ENCODE data around the gene C2orf74.
"Not testable (repeated sequence)": the region's sequence is repeated elsewhere in the genome, so short reads cannot be mapped to it uniquely, and the experiment has no call there.

The C2orf74 gene

DNA sequence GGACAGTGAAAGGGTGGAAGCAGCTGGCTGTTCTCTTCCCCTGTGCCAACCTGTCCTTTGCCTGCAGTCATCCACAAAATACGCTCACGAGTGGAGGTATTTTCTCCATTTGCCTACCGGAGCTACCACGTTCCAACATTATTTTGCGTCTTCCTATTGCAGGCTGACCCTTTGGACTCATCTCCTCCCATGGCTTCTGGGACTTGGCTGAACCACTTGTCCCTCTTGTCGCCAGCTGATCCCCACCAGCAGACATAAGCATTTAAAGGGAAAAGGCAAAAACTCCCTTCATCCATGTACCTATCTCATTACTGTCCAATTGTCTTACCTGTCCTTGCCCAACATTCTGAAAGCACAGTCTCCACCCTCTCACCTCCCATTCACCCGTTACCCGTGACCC lies 13.0 kb downstream of the C2orf74 start:
- DNase-seq, result no peak

DNA sequence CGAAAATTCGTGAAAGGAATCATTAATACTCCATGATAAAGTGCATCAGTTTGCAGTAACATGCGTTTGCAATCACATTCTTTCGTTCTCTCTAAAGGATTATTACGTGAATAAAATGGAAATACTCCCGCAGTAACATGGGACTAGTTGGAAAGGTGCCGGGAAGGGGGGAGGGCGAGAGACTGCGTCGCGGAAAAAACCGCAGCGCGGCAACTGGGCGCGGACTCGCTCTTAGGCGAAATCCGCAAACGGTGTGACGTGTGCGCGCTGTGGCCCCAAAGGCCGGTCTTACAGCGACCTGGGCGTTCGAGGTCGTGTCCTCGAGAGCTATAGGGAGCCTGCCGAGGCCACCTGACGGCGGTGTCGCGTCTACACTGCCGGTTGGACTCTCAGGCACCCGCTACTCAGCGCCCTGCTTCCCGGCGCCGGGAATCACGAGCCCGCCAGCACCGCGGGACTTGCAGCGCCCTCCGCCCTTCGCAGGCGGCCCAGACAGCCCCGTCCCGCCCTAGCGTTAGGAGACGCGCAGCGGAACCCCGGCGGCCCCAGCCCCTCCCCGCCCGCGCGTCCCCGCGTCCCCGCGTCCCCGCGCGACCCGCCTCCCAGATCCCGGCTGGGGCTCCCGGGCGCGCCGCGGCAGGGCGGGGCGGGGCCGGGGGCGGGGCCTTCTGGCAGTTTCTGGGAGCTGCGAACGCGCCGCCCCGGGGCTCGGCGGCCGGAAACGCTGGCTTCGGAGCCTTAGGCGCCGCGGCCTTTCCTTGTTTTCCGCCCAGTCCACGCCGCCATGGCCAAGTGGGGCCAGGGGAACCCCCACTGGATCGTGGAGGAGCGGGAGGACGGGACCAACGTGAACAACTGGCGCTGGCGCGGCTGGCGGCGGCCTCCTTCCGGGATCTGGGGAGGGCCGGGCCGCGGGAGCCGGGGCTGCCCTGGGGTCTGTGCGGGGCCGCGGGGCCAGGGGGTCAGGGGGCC lies 15.1 kb downstream of the C2orf74 start:
- peak; percentile 94 for DNase-seq

DNA sequence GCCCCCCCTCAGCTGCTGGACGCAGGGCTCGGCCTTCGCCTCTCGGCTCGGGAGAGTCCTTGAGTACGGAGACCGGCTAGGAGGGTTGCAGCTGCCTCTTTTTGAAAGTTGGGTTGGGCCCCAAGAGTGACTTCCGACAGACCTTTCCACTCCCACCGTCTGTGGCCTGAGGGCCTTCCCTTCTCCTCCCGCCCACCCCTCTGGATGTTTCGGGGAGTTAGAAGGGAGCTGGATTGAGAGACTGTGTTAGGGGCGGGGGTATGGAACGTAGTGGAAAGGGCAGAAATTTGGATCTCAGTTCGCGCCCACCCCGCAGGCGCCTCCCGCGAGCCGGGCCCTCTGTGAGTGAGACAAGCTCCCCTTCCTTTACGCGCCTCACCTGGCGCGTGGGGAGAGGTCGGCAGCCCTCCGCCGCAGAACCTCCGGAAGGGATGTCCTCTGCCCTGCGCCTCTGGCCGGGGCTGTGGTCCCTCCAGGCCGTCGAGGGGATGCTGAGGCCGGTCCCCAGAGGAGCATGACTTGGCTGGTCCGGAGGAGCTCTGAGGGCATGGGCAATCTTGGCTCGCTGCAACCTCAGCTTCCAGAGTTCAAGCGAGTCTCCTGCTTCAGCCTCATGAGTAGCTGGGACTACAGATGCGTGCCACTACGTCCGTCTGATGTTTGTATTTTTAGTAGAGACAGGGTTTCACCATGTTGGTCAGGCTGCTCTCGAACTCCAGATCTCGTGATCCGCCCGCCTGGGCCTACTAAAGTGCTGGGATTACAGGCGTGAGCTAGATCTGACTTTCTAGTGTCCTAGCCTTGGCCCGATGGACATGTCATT lies 15.9 kb downstream of the C2orf74 start:
- peak; percentile 34 for DNase-seq

DNA sequence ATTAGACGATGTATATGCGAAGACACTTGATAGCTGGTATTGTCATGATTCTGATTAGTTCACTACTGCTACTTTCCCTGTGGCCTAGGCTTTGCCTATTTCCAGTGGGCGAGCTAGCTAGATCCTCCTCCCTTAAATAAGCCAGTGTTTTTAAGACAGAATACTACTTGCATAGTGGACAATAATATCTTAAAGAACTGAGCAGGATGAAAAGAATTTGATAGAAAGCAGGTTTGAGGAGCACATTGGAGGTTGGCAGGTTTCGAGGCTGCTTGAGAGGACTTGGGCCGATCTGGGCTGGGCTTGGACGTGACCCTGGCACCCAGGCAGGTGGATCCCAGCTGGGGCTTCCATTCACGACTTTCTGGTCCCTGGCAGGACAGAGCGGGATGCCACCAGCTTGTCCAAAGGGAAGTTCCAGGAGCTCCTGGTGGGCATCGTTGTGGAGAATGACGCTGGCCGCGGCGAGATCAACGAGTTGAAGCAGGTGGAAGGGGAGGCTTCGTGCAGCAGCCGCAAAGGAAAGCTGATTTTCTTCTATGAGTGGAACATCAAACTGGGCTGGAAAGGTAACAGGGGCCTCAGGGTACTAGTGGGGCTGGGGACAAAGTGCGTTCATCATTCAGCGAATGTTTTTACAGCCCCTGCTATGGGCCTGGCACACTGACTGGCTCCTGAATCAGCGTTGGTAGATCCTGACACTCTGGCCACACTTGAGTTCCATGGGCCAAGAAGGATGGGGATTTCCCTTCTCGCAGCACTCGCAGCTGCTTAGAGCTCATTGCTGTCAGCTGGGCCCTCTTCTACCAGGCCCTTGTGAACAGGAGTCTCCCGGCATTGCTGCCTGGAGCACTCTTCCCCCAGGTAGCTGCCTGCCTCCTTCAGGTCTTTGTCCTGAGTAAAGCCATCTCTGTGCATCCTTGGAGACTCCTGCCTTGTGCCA lies 16.9 kb downstream of the C2orf74 start:
- no peak for DNase-seq

DNA sequence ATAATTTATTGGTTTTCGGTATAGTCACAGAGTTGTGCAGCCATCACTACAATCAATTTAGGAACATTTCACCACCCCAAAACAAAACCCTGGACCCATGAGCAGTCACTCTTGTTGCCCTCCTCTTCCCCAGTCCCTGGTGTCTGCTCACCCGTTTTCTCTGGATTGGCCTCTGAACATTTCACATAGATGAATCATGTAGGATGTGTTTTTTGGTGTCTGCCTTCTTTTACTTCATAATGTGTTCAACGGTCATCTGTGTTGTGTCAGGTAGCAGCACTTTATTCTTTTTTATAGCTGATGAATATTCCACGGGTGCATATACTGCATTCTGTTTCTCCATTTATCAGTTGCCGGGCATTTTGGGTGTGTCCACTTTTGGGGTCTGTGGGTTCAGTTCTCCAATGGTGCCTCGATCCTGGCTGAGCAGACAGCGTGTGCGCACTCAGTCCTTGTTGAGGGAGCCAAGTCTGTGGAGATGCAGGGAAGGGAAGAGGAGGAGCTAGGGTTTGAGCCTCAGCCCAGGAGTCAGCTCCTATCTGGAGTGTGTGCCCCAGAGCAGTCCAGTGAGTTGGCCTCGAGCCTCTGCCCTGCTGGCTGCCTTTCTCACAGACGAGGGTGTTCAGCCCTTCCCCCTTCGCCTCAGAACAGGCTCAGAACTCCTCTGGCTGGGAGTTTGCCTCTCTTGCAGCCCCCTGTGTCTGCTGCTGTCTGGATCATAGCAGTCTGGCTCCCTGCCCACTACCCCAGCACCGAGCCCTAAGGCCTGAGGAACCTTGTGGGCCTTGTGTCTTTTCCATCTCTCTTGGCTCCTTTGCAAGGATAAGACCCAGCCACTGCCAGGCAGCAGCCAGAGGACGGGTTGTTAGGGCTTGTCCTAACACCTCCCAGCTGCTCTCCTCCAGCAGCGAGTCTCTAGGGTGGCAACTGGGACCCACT lies 18.0 kb downstream of the C2orf74 start:
- DNase-seq, result peak; percentile 48

DNA sequence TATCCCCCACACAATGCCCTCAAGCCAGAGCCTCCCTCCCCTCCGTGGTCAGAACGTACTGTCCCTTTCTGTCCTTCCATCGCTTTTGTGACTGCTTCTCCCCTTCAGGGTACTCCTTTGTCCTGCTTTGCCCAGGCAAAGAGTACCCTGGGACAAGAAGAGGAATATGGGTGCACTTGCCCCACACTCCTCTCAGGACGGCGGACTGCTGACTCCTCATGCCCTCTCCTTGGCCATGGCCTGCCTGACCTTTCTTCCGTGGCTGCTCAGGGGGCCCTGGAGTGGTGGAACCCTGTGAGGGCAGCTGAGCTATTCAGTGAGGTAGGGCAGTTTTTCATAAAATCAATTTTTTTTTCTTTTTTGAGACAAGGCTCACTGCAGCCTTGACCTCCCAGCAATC lies 18.7 kb downstream of the C2orf74 start:
- DNase-seq, result no peak

DNA sequence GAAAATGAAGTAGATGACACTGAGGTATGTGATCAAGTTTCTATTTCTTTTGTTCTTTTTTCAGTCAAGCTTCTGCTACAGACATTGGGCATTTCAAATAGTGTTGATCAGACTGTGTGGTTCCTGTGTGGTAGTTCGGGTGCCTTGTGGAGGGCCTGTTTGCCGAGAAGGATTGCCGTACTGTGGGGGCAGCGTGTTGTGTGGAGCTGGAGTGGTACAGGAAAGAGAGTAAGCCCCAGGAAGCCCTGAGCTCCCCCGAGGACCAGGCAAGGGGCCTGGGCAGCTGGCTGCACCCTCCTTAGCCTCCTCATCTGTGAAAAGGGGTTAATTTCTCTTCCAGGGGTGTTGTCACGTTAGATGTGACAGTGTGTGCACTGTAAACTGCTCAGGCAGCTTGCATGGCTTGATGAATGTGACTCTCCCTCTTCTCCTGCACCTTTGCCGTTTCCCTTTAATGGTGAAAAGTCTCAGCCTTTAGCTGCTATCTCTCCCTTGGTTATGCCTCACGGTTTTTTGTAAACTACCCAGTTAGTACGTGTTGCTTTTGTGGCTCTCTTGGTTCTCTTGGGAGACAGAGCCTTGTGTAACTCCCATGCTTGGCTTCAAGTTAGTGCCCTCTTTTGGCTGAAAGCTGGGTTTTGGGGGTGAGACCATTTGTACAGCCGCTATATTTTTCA lies 19.5 kb downstream of the C2orf74 start:
- no peak for DNase-seq

DNA sequence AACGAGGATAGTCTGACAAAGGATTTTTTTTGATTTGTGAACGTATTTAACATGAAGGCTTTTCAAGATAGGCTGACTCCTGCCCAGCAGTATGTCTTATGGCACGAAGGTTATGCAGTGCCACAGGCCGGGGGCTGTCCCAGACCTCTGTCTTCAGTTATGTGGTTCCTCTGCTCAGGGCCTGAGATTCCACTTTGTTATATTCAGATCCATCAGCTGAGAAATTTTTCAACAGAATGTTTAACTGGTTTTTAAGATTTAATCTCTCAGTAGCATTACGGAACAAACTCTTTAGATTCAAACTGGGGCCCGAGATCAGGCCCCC lies 20.0 kb downstream of the C2orf74 start:
- no peak for DNase-seq

DNA sequence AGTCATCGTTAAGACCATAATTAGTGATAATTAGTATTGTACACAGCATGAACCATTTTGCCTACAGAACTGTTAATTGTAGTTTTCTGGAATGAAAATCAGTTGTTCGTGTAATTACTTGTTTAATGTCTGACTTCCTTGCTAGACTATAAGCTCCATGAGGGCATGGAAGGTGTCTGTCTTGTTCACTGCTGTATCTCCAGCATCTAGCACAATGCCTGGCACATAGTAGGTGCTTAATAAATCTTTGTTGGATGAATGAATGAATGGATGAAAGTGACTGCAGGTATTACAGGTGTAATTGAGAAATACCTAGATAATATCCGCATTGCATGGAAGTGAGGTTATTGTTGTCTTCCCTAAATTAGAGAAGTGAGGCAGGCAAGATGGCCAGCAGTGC lies 21.8 kb downstream of the C2orf74 start:
- no peak for DNase-seq

DNA sequence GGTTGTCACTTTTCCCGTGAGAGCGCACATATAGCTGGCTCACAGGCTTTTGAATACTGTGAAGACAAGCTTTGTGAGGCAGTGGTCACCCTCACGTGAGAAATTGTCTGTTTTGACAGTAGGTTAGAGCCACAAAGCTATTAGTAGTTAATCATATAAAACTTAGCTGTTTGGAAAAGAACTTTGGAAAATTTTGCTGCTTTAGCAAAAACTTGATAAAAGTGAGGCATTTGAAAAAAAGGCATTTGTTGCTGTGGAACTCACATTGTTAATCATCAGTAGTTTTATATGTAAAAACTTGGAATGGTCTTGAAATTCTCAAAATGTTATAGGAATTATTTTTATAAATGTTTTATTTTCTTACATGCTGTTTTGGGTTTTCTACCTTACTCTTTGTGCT lies 22.3 kb downstream of the C2orf74 start:
- DNase-seq, result no peak

DNA sequence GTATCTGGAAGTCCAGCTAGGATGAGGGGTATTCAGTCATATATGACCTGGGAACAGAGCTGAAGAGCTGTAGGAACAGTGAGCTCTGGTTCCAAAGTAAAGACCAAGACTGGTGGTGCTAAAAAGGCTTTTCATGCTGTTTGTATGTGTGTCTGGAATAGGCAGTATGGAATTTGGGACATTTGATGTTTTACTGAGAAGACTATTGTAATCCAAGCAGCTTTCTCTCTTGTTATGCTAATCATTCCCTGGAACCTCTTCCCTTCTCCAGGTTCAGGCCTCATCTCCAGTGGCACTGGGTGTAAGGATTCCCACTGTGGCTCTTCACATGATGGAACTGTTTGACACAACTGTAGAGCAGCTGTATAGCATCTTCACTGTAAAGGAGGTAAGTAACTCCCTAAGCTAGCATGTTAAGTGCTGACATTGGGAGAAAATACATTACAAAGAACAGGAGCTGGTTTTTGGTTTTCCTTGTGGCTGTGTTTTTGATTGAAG lies 23.3 kb downstream of the C2orf74 start:
- DNase-seq, result no peak

DNA sequence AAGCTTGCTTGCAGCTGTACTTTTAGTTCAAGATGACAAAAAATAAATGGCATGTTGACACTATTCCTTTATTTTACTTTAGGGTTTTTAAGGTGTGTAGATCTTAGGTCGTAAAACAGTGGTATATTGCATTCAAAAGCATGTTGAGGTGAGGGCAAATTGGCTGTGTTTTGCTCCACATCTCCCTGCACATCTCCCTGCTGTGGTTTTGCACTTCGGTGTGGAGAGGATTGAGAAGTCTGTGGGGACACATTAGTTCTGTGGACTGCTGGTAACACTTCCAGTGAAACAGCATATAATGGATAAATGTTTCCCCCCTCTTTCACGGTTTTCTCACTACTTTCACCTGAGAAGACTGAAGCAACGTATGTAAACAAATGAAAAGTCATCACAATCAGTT lies 25.1 kb downstream of the C2orf74 start:
- DNase-seq, result no peak

DNA sequence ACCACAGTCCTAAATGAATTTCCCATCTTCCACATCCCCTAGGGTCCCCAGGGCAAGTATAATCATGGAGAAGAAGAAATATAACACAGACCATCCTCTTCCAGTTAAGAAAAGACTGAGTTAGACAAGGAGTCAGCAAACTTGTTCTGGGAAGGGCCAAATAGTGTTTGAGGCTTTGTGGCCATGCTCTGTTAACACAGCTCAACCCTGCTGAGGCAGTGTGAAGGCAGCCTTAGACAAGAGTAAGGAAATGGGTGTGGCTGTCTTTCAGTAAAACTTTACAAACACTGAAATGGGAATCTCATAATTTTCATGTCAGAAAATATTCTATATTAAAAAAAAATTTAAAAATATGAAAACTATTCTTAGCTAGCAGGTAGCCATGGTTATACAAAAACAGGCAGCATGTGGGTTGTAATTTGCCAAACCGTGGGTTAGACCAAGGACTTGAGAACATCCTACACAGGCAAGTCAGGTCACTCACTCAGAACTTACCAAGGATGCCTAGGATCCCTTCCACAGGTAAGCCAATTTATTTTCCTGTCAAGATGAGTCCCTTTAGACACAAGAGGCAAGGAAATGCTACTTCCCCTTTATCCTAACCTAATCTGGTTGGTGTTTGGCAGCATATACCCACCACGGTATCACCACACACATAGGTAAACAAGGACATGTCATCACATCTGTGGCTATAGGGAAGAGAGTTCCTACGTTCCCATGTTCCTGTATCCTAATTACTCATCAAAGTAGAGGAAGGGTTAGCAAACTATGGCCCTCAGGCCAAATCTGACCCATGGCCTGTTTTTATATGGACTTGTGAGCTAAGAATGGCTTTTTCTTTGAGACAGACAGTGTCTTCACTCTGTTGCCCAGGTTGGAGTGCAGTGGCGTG lies 31.9 kb downstream of the C2orf74 start:
- no peak for DNase-seq

DNA sequence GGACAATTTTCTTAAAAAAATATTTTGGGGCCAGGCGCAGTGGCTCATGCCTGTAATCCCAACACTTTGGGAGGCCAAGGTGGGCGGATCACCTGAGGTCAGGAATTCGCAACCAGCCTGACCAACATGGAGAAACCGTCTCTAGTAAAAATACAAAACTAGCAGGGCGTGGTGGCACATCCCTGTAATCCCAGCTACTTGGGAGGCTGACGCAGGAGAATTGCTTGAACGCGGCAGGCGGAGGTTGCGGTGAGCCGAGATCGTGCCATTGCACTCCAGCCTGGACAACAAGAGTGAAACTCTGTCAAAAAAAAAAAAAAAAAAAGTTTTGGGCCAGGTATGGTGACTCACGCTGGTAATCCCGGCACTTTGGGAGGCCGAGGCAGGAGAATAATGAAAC lies 32.7 kb downstream of the C2orf74 start:
- DNase-seq, result not testable (repeated sequence)

DNA sequence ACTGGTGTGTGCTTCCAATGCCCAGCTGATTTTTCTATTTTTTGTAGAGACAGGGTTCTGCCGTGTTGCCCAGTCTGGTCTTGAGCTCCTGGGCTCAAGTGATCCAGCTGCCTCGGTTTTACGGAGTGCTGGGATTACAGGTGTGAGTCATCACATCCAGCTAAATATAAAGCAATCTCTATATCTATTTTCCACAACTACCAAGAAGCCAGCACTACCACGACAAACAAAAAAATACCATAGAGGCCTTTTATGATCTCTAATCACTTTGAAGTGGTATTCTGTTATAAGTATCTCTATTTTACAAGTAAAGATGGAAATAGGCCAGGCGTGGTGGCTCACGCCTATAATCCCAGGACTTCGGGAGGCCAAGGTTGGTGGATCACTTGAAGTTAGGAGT lies 34.7 kb downstream of the C2orf74 start:
- no peak for DNase-seq

DNA sequence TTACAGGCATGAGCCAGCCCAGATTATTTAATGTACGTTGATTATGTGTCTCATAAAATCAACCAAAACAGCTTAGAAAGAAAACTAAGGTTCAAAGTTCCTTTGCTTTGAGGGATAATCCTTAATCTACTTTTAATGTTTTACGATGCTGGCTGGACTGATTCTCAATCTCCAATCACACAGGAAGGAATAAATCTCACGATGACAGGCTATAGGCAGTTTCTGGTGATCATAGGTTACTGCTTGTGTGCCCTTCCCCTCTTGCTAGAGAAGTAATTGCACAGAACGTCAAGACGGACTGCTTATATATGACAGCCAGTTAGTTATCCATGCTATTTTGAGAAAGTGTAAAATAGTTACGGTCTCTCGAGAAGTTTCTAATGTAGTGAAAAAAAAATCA lies 43.1 kb downstream of the C2orf74 start:
- no peak for DNase-seq

DNA sequence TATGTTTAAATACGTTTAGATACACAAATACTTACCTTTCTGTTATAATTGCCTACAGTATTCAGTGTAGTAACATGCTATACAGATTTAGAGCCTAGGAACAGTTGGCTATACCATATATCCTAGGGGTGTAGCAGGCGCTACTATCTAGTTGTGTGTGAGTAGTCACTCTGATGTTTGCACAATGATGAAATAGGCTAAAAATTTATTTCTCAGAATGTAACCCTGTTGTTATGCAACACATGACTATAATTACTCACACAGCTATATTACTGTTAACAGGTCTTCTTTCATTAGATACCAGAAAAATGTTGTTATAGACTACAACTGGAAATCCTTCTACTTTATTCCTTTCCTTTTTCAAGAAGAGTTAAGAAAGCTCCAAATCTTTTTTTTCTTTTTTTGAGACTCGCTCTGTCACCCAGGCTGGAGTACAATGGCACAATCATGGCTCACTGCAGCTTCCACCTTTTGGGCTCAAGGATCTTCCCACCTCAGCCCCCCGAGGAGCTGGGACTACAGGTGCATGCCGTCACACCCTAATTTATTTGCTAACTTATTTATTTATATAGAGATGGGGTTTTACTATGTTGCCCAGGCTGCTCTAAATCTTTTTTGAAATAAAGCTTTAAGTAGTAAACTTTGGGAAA lies 48.5 kb downstream of the C2orf74 start:
- peak; percentile 78 for DNase-seq

DNA sequence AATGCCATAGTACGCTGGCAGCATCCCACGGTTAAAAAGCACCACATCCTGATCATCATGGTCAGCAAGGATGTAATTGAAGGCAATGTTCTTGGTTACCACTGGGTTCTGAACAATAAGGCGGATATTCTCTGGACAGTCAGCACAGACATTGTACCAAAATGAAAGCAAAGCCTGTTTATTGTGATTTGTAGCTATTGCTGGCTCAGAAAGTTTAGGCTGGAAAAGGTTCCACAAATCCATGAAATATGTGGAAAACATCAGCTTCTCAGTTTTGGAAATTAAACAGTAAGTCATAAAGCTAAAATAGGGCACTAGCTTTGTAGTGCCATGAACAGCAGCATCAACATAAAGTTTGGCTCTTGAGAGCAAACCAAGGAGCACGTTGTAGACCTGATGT lies 52.2 kb downstream of the C2orf74 start:
- no peak for DNase-seq

Data from fibroblast of skin of back (primary cell).